CD1c-positive myeloid dendritic cell (primary cell): ENCODE measurements around the gene ZBTB24.
A peak's percentile ranks its signal among the peaks of the same experiment; 100 is the strongest.
"Not testable (repeated sequence)": the region's sequence is repeated elsewhere in the genome, so short reads cannot be mapped to it uniquely, and the experiment has no call there.

Experiments
- DNase-seq: peaks from one replicate; pipeline ENCODE4 v3.0.0-alpha.2; 2016; ENCODE audit errors: extremely low spot score

Gene ZBTB24

GRCh38 chr6:109471105-109471810, 11.8 kb downstream of the ZBTB24 start:
- no peak for DNase-seq

DNA sequence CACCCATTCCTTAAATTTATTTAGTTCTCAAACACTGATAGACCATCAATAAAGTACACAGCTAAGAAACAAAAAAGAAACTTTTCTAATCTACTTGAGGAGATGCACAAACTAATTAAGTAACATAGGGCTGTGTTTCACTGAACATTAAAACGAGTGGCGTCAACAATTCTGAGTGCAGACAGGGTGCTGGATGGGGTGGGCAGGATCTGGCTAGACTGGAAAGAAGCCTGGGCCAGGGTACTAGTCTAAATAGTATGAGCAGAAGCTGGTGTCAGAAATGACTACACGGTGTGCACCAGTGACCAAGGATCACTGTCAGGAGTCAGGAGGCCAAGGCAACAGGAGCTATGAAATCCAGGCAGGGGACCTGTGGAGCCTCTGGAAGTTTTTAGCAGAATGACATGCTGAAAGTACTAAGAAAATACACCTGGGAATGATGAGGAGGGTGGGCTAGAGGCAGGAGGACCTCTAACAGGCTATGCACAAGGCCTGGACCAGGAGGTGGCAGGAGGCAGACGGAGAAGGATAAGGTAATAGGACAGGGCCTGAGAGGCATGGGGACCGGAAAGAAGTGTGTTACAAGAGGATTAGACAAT, 13.3 kb downstream of the ZBTB24 start:
- DNase-seq, result no peak

- no peak for DNase-seq
Observed at GRCh38 chr6:109467696-109468095, 15.3 kb downstream of the ZBTB24 start.

DNA sequence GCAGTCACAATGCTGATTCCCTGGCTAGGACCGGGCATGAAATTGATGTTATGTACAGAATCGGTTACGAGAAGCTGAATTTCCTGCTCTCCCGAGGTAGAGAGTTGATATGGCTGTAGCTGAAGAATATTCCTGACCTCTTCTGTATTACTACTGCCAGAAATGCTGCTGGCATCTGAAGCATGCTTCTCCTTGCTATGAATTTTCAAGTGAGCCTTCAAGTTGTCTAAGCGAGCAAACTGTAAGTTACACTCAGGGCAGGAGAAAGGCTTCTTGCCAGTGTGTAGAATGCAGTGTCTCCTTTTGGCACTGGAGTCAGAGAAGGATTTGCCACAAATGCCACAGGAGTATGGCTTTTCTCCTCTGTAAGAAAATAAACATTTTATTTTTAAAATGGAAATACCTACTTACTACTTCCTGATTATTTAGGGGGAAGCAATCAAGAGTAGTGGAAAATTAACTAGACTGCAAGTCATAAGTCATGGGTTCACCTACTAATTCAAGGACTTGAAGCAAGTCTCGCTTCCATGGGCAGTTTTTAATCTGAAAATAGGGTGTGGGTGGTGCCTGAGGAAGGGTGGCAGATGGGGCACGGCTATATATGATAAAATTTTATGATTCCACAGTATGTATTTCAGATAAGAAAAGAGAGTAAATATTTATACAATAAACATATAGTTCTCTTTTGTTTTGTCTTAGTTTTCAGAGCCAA, 16.7 kb downstream of the ZBTB24 start:
- no peak for DNase-seq

DNA sequence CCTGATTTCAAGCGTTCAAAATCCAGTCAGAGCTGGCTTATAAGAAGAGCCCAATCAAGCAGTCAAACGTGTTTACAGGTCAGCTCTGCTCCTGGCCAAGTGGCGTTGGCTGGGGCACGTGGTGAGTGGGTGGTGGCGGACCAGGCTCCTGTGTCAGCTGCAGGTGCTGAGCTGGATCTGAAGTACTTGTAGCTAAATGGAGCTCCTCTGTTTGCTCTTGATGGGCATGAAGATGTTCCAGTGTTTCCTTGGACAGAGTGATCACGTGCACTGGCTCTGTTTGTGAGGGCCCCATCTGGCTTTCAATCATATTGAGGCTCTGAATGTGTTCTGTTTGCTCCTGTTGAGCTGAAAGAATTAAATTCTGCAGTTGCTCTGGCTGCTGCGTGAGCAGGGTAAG, 17.2 kb downstream of the ZBTB24 start:
- DNase-seq, result no peak

DNA sequence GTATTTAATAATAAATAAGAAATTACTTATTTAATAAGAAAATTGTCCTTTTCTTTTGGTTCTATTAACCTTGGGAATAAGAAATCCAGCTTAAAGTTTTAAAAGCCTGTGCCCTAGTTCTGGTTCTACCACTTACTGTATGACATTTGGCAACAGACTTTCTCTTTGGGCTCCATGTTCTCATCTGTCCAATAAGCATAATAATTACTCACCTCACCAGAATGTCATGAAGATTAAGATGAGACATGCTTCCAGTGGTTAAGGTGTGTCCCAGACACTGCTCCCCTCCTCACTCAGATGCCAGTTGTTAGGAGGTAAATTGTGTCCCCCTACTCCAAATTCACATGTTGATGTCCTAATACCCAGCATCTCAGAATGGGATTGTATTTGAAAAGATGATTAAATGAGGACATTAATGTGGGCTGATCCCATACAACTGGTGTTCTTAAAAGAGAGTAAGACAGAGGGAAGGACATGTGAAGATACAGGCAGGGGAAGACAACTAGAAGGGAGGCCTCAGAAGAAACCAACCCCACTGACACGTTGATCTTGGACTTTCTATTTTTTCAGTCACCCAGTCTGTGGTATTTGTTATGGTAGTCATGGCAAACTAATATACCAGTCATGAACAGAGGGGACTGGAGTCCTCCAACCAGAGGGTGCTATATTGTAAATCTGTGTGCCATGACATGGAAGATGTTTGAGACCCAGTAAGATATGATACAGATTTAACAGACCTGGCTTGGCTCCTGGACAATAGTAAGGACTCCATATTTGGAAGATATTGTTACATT, 21.1 kb downstream of the ZBTB24 start:
- DNase-seq, result no peak

DNA sequence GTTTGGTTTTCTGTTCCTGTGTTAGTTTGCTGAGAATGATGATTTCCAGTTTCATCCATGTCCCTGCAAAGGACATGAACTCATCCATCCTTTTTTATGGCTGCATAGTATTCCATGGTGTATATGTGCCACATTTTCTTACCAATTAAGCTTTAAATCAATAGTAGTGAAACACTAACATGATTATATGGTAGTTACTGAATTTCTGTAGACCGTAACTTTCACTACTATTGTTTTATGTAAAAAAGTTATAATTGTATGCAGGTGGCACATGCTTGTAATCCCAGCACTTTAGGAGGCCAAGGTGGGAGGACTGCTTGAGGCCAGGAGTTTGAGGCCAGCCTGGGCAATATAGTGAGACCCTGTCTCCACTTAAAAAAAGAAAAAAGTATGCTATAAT, 21.8 kb downstream of the ZBTB24 start:
- not testable (repeated sequence) for DNase-seq

DNA sequence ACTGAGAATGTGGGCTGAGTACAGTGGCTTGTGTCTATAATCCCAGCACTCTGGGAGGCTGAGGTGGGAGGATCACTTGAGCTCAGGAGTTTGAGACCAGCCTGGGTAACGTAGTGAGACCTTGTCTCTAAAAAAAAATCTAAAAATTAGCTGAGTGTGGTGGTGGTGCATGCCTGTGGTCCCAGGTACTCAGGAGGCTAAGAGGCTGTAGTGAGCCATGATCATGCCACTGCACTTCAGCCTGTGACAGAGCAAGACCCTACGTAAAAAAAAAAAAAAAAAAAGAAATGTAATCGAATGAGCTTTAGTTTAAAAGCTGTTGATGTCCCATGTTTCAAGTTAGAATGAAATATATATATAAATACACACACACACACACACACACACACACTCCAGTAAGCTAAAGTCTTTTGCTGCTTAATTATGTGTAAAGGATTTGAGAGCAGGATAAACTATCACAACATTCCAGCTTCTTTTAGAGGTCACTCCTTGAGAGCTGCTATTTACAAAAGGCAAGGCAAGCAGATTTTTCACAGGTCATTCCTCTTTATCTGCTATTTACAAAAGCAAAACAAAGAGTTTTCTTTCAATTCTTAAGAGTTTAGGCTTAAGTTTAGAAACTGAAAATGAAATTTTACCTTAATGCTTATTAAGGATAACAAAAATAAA, 22.7 kb downstream of the ZBTB24 start:
- DNase-seq, result no peak

- peak; percentile 86 for DNase-seq
Observed at GRCh38 chr6:109458774-109459531, 24.1 kb downstream of the ZBTB24 start.

GRCh38 chr6:109457562-109457996, 25.4 kb downstream of the ZBTB24 start:
- peak; percentile 8 for DNase-seq

DNA sequence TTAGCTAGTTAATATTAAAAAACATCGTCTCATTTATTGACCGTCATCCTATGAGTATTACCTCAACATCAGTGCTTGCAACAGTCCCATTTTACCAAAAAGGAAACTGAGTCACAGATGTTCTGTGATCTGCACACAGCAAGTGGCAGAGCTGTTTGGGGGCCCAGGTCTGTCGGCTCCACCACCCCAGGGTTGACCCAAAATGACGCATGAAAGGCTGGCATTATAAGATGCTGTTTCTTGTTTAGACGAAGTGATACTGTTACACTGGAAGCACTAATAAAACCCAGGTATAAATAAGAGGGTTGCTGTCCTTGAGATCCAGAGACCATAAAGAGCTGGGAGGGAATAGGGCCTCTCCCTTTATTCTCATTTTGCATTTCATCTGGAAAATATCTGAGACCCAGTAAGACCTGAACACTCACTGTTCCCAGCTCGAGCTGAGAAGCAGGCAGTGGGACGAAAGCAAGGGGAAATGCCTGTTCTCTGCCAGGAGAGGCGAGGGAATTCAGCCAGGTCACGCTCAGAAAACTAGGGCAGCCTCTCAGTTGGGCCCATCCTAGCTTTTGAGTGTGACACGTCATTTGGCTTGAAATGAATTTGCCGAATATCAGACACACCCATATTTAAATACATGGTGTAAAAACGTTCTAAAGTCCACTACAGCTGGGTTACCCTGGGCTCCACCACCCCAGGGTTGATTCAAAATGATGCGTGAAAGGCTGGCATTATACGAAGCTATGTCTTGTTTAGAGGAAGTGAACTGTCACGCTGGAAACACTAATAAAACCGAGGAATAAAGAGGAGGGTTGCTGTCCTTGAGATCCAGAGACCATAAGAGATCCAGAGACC, 26.1 kb downstream of the ZBTB24 start:
- DNase-seq, result peak; percentile 33

DNA sequence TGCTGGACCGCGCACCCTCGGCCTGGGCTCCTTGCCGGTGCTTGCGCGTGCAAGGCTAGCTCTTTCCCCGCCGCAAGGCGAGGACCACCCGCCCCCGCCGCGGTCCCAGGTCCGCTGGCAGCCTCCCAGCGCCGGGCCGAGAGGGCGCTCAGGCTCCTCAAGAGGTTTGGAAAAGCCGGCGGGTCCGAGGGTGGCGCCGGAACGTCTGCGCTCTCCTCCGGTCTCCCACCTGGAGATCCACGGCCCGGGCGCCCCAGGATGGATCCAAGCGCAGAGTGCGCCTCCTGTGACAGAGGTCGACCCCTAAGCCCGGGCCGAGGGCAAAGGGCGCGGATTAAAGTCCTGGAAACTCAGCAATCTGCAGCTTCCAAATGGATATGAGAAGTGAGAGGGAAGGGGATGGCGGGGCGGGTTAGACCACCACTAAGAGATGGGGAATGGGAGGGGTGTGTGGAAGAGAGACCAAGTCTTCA, 26.9 kb downstream of the ZBTB24 start:
- DNase-seq, result no peak

DNA sequence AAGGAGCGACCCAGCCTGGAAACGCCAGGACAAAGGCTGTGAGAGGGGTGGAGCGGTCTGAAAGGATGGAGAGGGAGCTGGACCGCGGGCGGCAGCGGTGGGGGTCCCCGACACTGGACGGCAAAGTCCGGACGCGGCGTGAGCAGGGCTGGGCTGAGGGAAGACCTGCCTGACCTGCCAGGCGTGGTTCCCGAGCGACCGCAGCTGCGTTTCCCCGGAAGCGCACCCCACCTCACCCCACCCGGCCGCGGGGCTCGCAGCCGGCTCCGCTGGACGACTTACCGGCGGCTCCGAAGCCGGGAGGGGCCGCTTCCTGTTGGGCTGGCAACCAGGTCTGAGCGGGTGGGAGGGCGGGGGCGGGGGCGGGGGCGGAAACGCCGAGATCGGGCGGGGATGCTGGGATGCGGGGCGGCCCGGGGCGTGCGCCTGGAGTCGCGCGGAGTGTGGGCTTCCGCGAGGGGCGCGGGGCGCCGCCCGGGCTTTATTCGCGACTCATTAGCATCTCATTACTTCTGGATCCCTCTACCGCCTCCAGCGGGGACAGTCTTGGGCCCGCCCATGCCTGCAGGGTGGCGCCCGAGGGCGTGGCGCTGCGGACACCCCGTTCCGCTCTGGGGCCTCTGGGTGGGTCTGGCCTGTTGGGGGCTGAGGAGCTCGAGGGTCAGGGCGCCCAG, 27.4 kb downstream of the ZBTB24 start, which contains the start of gene MICAL1:
MICAL1 (minus strand) TSS at position 336 of the 674 bp plus-strand sequence. CDS start 1,576 bp downstream, outside the sequence.
- DNase-seq, result peak; percentile 89

GRCh38 chr6:109454496-109455436, 28.3 kb downstream of the ZBTB24 start:
- DNase-seq, result peak; percentile 90

GRCh38 chr6:109453594-109454495, 29.2 kb downstream of the ZBTB24 start:
- no peak for DNase-seq

GRCh38 chr6:109453156-109453555, 29.9 kb downstream of the ZBTB24 start:
- DNase-seq, result no peak

GRCh38 chr6:109452181-109452580, 30.8 kb downstream of the ZBTB24 start:
- DNase-seq, result no peak
